ENCODE results near the gene MIPEP. TPM values are rescaled to one million over a fixed set of nuclear protein-coding genes. Genes with fewer than 3 reads are reported as not detected.

MIPEP gene
- total RNA-seq, 1 donor from 2014 or later: 13.0 TPM

DNA sequence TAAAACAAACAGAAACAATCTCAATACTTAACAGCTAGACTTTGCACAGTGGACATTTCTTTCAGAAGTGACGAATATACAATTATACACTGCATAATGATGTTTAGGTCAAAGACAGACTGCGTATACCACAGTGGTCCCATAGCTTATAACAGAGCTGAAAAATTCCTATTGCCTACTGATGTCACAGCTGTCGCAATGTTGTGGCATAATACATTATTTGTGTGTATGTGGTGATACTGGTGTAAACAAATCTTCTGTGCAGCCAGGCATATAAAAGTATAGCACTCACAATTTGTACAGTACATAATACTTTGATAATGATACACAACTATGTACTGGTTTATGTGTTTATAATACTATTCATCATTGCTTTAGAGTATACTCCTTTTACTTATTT lies 202.3 kb downstream of the MIPEP start:
- H3K9me3 ChIP-seq (ENCODE audit: insufficient read depth, low read depth, low read length): no peaks in the 10 kb centered on the region
- H4K20me1 ChIP-seq (ENCODE audit: insufficient read depth, low read length): no peaks in the 10 kb centered on the region
- H3K4me1 ChIP-seq (ENCODE audit: insufficient read depth, low read length): no peaks in the 10 kb centered on the region
- H3K4me2 ChIP-seq (ENCODE audit: low read length): no peak overlapping the region
- H3K4me3 ChIP-seq (ENCODE audit: insufficient read depth, low read depth, low read length): no peak overlapping the region
- Mint-ChIP-seq H3K27me3 (ENCODE audit: low read depth, unreplicated experiment) (no peaks in the 10 kb centered on the region), H3K4me1 (ENCODE audit: low read depth, unreplicated experiment) (no peaks in the 10 kb centered on the region), H3K4me3 (ENCODE audit: unreplicated experiment) (no peak overlapping the region), H3K36me3 (ENCODE audit: low read depth, unreplicated experiment) (peaks cover 2% of the 10 kb centered on the region), H3K9me3 (ENCODE audit: unreplicated experiment) (peaks cover 20% of the 10 kb centered on the region), H3K27ac (ENCODE audit: unreplicated experiment) (no peak overlapping the region)
- no peak for TF ChIP-seq CTCF (IDR thresholded peaks at IDR 0.05; ENCODE audit: insufficient read depth, low read depth, low read length)
- no peak for TF ChIP-seq EZH2 (IDR thresholded peaks at IDR 0.05; ENCODE audit: insufficient read depth, low read length)
- H2AFZ ChIP-seq (ENCODE audit: low read depth, low read length): no peak overlapping the region
- no peaks in the 10 kb centered on the region for H3K36me3 ChIP-seq (ENCODE audit: insufficient read depth, low read length)
- no peaks in the 10 kb centered on the region for H3K79me2 ChIP-seq (ENCODE audit: insufficient read depth, low read length)
- no peaks in the 10 kb centered on the region for H3K27me3 ChIP-seq (ENCODE audit: insufficient read depth, low read length)
- no peak overlapping the region for H3K27ac ChIP-seq (ENCODE audit: low read depth, low read length)
- FAIRE-seq (no peak), DNase-seq (ENCODE audit: low read depth) (no peak)
- H3K9ac ChIP-seq (ENCODE audit: low read length): no peak overlapping the region

DNA sequence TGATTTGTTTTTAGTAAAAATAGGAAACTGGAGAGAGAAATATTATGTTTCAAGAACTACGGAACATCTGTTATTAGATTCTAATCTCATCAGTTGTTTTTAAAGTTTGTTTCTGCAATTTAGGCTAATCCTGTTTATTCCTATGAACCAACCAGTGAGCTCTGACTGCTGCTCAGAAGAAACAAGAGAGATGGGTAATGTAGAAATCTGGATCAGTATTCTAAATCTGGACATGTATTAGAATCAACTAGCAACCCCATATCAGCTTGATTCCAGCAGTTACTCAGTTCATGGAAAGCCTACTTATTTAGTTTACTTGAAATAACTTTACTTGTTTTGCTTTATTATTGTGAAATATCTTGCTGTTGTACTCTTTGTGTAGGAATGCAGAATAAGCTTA lies 203.8 kb downstream of the MIPEP start:
- no peaks in the 10 kb centered on the region for H3K27me3 ChIP-seq (ENCODE audit: insufficient read depth, low read length)
- no peak overlapping the region for H3K9ac ChIP-seq (ENCODE audit: low read length)
- H3K4me3 Mint-ChIP-seq (ENCODE audit: unreplicated experiment): no peak overlapping the region
- peaks cover 20% of the 10 kb centered on the region for H3K9me3 Mint-ChIP-seq (ENCODE audit: unreplicated experiment)
- H3K4me1 Mint-ChIP-seq (ENCODE audit: low read depth, unreplicated experiment): peaks cover 4% of the 10 kb centered on the region
- no peaks in the 10 kb centered on the region for H3K9me3 ChIP-seq (ENCODE audit: insufficient read depth, low read depth, low read length)
- FAIRE-seq: no peak
- DNase-seq (ENCODE audit: low read depth): no peak
- H3K27ac ChIP-seq (ENCODE audit: low read depth, low read length): no peak overlapping the region
- H3K27ac Mint-ChIP-seq (ENCODE audit: unreplicated experiment): no peak overlapping the region
- no peak overlapping the region for H3K4me2 ChIP-seq (ENCODE audit: low read length)
- peaks cover 6% of the 10 kb centered on the region for H3K4me1 ChIP-seq (ENCODE audit: insufficient read depth, low read length)
- H3K36me3 ChIP-seq (ENCODE audit: insufficient read depth, low read length): no peaks in the 10 kb centered on the region
- H3K27me3 Mint-ChIP-seq (ENCODE audit: low read depth, unreplicated experiment): no peaks in the 10 kb centered on the region
- peaks cover 2% of the 10 kb centered on the region for H3K36me3 Mint-ChIP-seq (ENCODE audit: low read depth, unreplicated experiment)
- TF ChIP-seq CTCF (IDR thresholded peaks at IDR 0.05; ENCODE audit: insufficient read depth, low read depth, low read length): no peak
- no peak for TF ChIP-seq EZH2 (IDR thresholded peaks at IDR 0.05; ENCODE audit: insufficient read depth, low read length)
- H4K20me1 ChIP-seq (ENCODE audit: insufficient read depth, low read length): no peaks in the 10 kb centered on the region
- H2AFZ ChIP-seq (ENCODE audit: low read depth, low read length): no peak overlapping the region
- H3K4me3 ChIP-seq (ENCODE audit: insufficient read depth, low read depth, low read length): no peak overlapping the region
- no peaks in the 10 kb centered on the region for H3K79me2 ChIP-seq (ENCODE audit: insufficient read depth, low read length)

GRCh38 chr13:23684647-23685046 lies 204.6 kb downstream of the MIPEP start:
- no peak overlapping the region for H3K9ac ChIP-seq (ENCODE audit: low read length)
- Mint-ChIP-seq H3K4me3 (ENCODE audit: unreplicated experiment) (no peak overlapping the region), H3K4me1 (ENCODE audit: low read depth, unreplicated experiment) (peaks cover 4% of the 10 kb centered on the region), H3K36me3 (ENCODE audit: low read depth, unreplicated experiment) (peaks cover 2% of the 10 kb centered on the region), H3K9me3 (ENCODE audit: unreplicated experiment) (peaks cover 20% of the 10 kb centered on the region), H3K27ac (ENCODE audit: unreplicated experiment) (no peak overlapping the region), H3K27me3 (ENCODE audit: low read depth, unreplicated experiment) (no peaks in the 10 kb centered on the region)
- DNase-seq (ENCODE audit: low read depth) (no peak), FAIRE-seq (no peak)
- no peak overlapping the region for H3K27ac ChIP-seq (ENCODE audit: low read depth, low read length)
- peaks cover 9% of the 10 kb centered on the region for H3K4me1 ChIP-seq (ENCODE audit: insufficient read depth, low read length)
- TF ChIP-seq CTCF (IDR thresholded peaks at IDR 0.05; ENCODE audit: insufficient read depth, low read depth, low read length) (no peak), EZH2 (IDR thresholded peaks at IDR 0.05; ENCODE audit: insufficient read depth, low read length) (no peak)
- no peaks in the 10 kb centered on the region for H3K36me3 ChIP-seq (ENCODE audit: insufficient read depth, low read length)
- H2AFZ ChIP-seq (ENCODE audit: low read depth, low read length): no peak overlapping the region
- no peaks in the 10 kb centered on the region for H3K9me3 ChIP-seq (ENCODE audit: insufficient read depth, low read depth, low read length)
- no peaks in the 10 kb centered on the region for H3K27me3 ChIP-seq (ENCODE audit: insufficient read depth, low read length)
- H3K4me3 ChIP-seq (ENCODE audit: insufficient read depth, low read depth, low read length): no peak overlapping the region
- no peaks in the 10 kb centered on the region for H4K20me1 ChIP-seq (ENCODE audit: insufficient read depth, low read length)
- no peak overlapping the region for H3K4me2 ChIP-seq (ENCODE audit: low read length)
- no peaks in the 10 kb centered on the region for H3K79me2 ChIP-seq (ENCODE audit: insufficient read depth, low read length)
